ENCODE data around the gene KIF16B.

KIF16B gene

GRCh38 chr20:16544949-16545348 lies 28.3 kb downstream of the KIF16B start:
- Histone ChIP-seq H3K27ac (replicated peaks) (no peak overlapping the region), H3K27me3 (ENCODE audit: insufficient read depth, poor library complexity, severe bottlenecking) (no peaks in the 10 kb centered on the region), H3K4me3 (replicated peaks; ENCODE audit: insufficient read depth, low read length) (no peak overlapping the region)
- no peak for DNase-seq (ENCODE audit: low read depth in 1 of 2, low spot score in 1 of 2)
- TF ChIP-seq GABPA (IDR thresholded peaks at IDR 0.05; ENCODE audit: low read depth) (no peak), POLR2AphosphoS5 (IDR thresholded peaks at IDR 0.05; ENCODE audit: low read depth) (no peak), SPI1 (IDR thresholded peaks at IDR 0.05; ENCODE audit: borderline replicate concordance, low read depth) (no peak), CTCF (IDR thresholded peaks at IDR 0.05; ENCODE audit: insufficient read depth, low read length) (no peak), REST (IDR thresholded peaks at IDR 0.05; ENCODE audit: insufficient replicate concordance, low read depth) (no peak)

- Histone ChIP-seq H3K27me3 (ENCODE audit: insufficient read depth, poor library complexity, severe bottlenecking) (no peaks in the 10 kb centered on the region), H3K4me3 (replicated peaks; ENCODE audit: insufficient read depth, low read length) (no peak overlapping the region), H3K27ac (replicated peaks) (no peak overlapping the region)
- no peak for TF ChIP-seq GABPA (IDR thresholded peaks at IDR 0.05; ENCODE audit: low read depth)
- TF ChIP-seq SPI1 (IDR thresholded peaks at IDR 0.05; ENCODE audit: borderline replicate concordance, low read depth) = no peak
- no peak for TF ChIP-seq CTCF (IDR thresholded peaks at IDR 0.05; ENCODE audit: insufficient read depth, low read length)
- no peak for TF ChIP-seq REST (IDR thresholded peaks at IDR 0.05; ENCODE audit: insufficient replicate concordance, low read depth)
- TF ChIP-seq POLR2AphosphoS5 (IDR thresholded peaks at IDR 0.05; ENCODE audit: low read depth) = no peak
- DNase-seq (ENCODE audit: low read depth in 1 of 2, low spot score in 1 of 2) = no peak
Observed at GRCh38 chr20:16542477-16542876, 30.8 kb downstream of the KIF16B start.

GRCh38 chr20:16541878-16542277 lies 31.4 kb downstream of the KIF16B start:
- no peaks in the 10 kb centered on the region for H3K27me3 ChIP-seq (ENCODE audit: insufficient read depth, poor library complexity, severe bottlenecking)
- no peak overlapping the region for H3K27ac ChIP-seq (replicated peaks)
- no peak overlapping the region for H3K4me3 ChIP-seq (replicated peaks; ENCODE audit: insufficient read depth, low read length)
- no peak for DNase-seq (ENCODE audit: low read depth in 1 of 2, low spot score in 1 of 2)
- TF ChIP-seq POLR2AphosphoS5 (IDR thresholded peaks at IDR 0.05; ENCODE audit: low read depth) (no peak), GABPA (IDR thresholded peaks at IDR 0.05; ENCODE audit: low read depth) (no peak), REST (IDR thresholded peaks at IDR 0.05; ENCODE audit: insufficient replicate concordance, low read depth) (no peak), SPI1 (IDR thresholded peaks at IDR 0.05; ENCODE audit: borderline replicate concordance, low read depth) (no peak), CTCF (IDR thresholded peaks at IDR 0.05; ENCODE audit: insufficient read depth, low read length) (no peak)
